GM08714 (cell line): ENCODE results near the gene ZNF107.

ENCODE experiments used
- H3K4me3 ChIP-seq: fragments of 200-500 bp; sonication (Bioruptor generic); 2 replicates; pipeline ENCODE4 v1.5.1; 2014; ENCODE audit warnings: mild to moderate bottlenecking, low read length, inconsistent platforms
- ZNF274 ChIP-seq: IDR thresholded peaks from 2 replicates; pipeline ENCODE4 v1.6.1; 2012; ENCODE audit warnings: mild to moderate bottlenecking, low read depth, low read length

Gene ZNF107

GRCh38 chr7:64744680-64745079 is 78.7 kb downstream of the ZNF107 start:
- no peak for TF ChIP-seq ZNF274
- no peak overlapping the region for H3K4me3 ChIP-seq

GRCh38 chr7:64747802-64748201 is 81.9 kb downstream of the ZNF107 start:
- no peak for TF ChIP-seq ZNF274

GRCh38 chr7:64753032-64753431 is 87.1 kb downstream of the ZNF107 start:
- no peak overlapping the region for H3K4me3 ChIP-seq
- no peak for TF ChIP-seq ZNF274

More at GRCh38 chr7:64747802-64748201, 81.9 kb downstream of the ZNF107 start:
- H3K4me3 ChIP-seq, result no peak overlapping the region

- no peak overlapping the region for H3K4me3 ChIP-seq
- no peak for TF ChIP-seq ZNF274
These were observed 89.9 kb downstream of the ZNF107 start for GRCh38 chr7:64755865-64756264.

GRCh38 chr7:64758151-64758550 is 92.2 kb downstream of the ZNF107 start:
- H3K4me3 ChIP-seq, result no peak overlapping the region
- no peak for TF ChIP-seq ZNF274
